HepG2 (cell line): Measurements from ENCODE around the gene CD109.

ENCODE experiments used
- AFF4 ChIP-seq: sonication (generic); formaldehyde crosslinking; IDR thresholded peaks from 2 replicates; pipeline ENCODE4 v1.4.0; 2020; ENCODE audit warnings: missing genetic modification reagents
- EZH2 ChIP-seq: conservative IDR thresholded peaks from 2 replicates; pipeline ENCODE4 v1.6.1; 2012; ENCODE audit warnings: mild to moderate bottlenecking, low read depth, low read length, moderate library complexity
- PATZ1 ChIP-seq: sonication (generic); formaldehyde crosslinking; IDR thresholded peaks from 2 replicates; pipeline ENCODE4 v1.4.0; 2020; ENCODE audit warnings: missing genetic modification reagents
- RAD51 ChIP-seq: fragments of 450-650 bp; IDR thresholded peaks from 2 replicates; pipeline ENCODE4 v1.6.1; 2016; ENCODE audit warnings: borderline replicate concordance
- ZNF549 ChIP-seq: sonication (generic); formaldehyde crosslinking; IDR thresholded peaks from 2 replicates; pipeline ENCODE4 v1.5.0; 2020; ENCODE audit warnings: missing genetic modification reagents

- TF ChIP-seq EZH2 (no peak), PATZ1 (CRISPR knock-in tag) (no peak), ZNF549 (CRISPR knock-in tag) (no peak), AFF4 (CRISPR knock-in tag) (no peak), RAD51 (no peak)
These were observed 14.5 kb downstream of the CD109 start for GRCh38 chr6:73710470-73710869.
